NCI-H2029 (cell line): ENCODE results near the gene LDLRAD2.
"Not testable (repeated sequence)": the region's sequence is repeated elsewhere in the genome, so short reads cannot be mapped to it uniquely, and the experiment has no call there.

ENCODE experiments used
- DNase-seq: peaks from one replicate; lab custom pipeline; 2025; lab: John Stamatoyannopoulos, UW

The LDLRAD2 gene

GRCh38 chr1:21823980-21824702, 12.1 kb downstream of the LDLRAD2 start:
- no peak for DNase-seq

DNA sequence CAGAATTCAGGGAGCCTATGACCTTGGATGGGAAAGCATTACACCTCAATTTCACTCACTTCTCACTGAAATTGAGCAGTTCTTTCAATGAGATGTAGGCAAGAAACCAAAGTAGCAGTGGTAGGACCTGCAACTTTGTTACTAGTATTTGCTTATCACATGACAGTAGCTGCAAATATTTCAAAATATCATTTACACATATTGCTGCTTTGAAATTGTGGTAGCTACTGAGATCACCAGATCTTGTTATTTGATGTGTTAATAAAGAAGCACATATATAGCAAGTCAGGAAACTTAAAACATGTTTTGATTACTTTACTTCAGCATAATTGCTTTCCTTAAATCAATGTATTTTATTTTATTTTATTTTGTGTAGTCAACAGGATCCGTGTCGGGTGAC, 12.9 kb downstream of the LDLRAD2 start:
- DNase-seq = no peak

- no peak for DNase-seq
Observed at GRCh38 chr1:21825393-21825792, 13.3 kb downstream of the LDLRAD2 start.

DNA sequence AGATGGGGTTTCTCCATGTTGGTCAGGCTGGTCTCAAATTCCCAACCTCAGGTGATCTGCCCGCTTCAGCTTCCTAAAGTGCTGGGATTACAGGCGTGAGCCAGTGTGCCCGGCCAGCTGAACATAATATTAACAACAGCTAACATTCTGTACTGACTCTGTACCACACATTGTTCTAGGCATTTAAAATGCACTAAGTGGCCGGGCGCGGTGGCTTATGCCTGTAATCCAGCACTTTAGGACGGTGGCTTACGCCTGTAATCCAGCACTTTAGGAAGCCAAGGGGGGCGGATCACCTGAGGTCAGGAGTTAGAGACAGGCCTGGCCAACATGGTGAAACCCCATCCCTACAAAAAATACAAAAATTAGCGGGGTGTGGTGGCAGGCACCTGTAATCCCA, 14.6 kb downstream of the LDLRAD2 start:
- not testable (repeated sequence) for DNase-seq

DNA sequence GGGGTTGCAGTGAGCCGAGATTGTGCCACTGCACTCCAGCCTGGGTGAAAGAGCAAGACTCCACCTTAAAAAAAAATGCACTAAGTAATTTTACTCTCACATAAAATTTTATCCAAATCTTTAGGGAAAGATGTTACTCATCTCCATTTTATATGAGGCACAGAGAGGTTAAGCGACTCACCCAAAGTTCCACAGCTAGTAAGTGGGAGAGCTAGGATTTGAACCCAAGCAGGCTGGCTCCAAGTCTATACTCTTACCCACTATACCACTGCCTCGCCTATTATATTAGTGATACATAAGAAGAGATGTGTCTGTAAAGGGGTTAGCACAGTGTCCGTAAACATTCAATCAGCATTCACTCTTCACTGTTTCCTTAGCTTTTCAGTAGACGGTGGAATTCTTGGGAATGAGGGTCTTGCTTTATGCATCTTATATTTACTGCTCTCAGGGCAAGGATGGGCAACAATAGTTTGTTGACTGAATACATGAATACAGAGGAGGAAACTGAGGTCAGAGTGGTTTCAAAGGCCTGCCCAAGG, 15.1 kb downstream of the LDLRAD2 start:
- no peak for DNase-seq

DNA sequence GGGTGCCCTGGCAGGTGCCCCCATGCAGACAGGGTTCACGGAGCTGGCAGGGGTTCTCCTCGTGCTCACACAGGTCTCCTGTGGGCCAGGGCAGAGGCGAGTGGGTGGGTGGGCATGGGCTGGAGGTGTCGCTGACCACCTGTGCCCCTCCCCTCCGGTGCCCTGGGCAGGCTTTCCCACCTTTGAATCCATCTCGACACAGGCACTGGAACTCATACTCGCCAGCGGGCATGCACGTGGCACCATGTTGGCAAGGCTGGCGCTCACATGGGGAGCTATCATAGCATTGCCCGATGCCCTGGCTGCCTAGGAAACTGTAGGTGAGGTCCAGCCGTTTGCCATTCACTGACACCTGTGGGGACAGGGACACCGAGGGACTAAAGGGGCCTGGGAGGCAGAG, 16.0 kb downstream of the LDLRAD2 start:
- DNase-seq = no peak

GRCh38 chr1:21828506-21829210, 16.6 kb downstream of the LDLRAD2 start:
- DNase-seq = no peak

GRCh38 chr1:21829294-21829693, 17.2 kb downstream of the LDLRAD2 start:
- DNase-seq = no peak

DNA sequence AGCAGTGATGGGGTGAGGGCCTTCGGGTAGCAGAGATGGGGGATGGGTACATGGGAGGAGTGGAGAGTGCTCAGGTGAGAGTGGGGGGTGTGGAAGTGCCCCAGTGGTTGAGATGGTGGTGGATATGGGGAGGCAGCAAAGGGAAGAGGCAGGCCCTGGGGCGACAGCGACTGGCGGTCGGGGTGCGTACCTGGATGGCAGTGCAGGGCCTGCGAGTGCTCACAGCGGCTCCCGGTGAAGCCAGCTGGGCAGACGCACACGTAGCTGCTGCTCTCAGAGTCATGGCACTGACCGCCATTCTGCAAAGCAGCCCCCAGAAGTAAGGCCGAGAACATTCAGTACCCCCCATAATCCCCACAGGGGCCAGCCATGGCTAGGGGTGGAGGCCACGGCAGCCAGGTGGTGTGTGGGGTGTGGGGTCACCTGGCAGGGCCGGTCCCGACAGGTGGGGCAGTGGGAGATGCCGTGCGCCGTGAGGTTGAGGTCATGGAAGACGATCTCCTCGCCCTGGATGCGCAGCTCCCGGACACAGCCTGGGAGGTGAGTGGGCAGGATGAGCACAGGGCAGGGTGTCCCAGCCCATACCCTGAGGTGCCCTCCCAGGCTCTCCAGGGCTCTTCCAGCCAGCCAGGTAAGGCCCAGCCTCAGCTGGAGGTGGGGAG, 18.9 kb downstream of the LDLRAD2 start:
- DNase-seq = no peak

DNA sequence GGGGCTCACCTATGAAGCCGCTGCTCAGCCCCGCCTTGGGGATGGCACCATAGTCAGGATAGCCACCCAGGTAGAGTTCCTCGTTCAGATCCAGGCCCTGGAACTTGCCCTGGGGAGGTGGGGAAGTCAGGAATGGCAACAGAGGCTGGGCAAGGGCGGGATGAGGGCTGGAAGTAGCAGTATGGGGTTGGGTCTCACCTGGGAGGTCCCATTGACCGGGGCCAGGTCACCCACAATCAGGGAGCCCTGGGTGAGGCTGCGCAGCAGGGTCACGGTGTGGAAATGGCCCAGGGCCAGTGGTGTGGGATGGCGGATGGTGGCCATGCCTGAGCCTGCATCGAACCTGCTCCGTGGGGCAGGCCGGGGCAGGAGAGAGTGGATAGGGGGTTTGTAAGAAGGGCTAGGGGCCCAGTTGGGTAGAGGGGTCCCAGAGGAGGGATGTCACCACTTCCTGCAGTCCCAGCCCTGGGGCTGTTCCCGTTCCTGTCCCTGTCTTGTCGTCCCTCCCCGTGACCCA, 19.4 kb downstream of the LDLRAD2 start:
- no peak for DNase-seq

DNA sequence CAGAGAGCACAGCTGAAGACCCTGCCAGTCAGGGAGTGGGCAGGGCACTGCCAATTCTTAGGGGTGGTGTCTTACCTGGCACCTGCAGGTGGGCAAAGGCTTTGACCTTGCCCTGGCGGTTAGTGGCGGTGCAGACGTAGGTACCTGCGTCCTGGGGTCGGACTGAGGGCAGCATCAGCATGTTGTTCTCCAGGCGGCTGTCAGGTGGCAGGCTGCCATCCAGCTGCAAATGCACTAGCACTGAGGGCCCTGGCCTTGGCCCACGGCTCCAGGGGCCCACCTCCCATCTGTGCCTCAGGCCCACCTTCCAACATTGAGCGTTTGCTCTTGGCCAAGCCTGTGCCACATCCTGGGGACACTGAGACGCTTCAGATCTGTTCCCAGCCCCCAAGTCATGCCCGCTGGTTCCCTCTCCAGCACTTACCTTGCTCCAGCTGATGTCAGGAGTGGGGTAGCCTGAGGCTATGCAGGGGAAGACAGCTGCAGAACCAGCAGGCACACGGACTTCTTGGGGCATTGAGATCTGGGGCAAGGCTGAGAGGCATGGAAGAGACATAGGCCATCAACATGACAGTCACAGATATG, 21.4 kb downstream of the LDLRAD2 start:
- DNase-seq = no peak

DNA sequence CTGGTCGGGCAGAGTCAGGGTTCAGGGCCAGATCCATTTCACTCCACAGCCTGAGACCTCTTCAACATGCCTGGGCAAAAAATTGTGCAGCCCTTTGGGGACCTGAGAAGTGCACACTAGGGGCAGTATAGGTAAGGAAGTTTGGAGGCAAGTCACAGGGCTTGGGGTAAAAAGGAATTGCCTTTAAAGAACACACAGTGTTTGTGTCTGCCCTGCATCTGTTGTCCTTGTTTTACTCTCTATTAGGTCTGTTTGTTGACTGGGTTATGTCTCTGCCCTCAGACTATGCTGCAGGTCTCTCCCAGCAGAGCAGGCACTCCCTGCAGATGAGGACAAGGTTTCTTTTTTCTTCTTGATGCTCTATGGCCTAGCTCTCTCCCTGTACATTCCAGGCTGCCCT, 22.0 kb downstream of the LDLRAD2 start:
- no peak for DNase-seq

DNA sequence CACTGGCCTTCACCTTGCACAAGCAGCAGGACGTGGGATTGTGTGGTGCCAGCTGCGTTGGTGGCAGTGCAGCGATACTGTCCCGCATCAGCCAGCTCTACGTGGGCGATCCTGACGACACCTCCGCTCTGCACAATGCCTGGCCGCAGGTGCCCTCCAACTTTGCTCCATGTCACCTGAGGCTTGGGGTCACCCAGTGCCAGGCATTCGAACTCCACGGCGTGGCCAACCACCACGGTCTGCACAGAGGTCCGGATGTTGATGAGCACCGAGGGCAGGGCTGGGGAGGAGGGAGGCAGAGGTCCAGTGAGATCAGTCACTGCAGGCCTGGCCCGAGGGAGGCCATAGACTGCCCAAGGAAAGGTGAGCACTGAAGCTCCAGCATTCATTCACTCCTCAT, 22.6 kb downstream of the LDLRAD2 start:
- no peak for DNase-seq

- no peak for DNase-seq
Observed at GRCh38 chr1:21836010-21836409, 23.9 kb downstream of the LDLRAD2 start.

DNA sequence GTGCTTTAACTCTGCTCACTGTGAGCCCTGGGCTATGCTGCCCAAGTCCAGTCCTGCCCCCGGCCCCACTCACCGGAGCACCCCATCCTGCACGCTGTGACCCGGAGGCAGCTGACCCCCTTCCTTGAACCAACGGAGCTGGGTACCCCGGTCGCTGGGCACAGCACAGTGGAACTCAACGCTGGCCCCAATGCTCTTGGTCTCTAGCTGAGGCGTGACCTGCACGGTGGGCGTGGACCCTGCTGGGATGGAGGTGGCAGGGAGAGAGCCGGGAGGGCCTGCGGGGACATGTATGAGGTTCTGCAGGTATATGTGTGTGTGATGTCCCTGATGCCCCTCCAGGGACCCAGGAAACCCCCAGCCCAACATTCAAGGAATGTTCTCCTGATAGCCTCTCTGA, 24.7 kb downstream of the LDLRAD2 start:
- DNase-seq = no peak

- DNase-seq = no peak
Observed at GRCh38 chr1:21837476-21837875, 25.4 kb downstream of the LDLRAD2 start.

DNA sequence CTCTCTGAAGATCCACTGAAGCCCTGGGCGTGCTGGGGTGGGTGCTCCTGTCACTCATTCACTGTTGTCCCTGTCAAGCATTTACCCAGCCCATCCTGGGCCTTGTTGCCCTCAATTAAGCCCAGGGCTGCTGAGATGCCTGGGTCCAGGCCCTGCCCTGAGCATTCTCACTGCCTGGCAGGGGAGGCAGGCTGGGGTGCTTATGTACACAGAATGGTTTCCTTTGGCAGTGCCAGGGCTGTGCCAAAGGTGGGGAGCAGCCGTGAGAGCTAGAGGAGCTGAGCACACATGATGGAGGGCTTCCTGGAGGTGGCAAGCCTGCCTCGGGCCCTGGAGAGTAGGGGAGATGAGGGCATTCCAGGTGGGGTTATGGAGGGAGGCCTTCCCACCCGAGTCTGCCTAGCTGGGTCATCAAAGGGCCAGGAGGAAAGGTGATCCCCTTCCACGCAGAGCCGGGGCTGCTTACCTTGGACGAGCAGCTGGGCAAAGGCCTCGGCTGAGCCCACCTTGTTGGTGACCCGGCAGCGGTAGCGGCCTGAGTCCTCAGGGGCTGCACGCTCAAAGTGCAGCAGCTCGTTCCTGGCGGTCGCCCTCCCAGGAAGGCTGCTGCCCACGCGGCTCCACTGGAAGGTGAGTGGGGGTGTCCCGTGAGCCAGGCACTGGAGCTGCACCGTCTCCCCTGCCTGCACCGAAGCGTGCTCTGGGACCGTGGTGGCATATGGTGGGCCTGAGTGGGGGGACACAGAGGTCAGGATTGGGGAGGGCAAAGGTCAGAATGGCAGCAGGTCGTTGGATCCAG, 26.5 kb downstream of the LDLRAD2 start:
- no peak for DNase-seq

- DNase-seq = no peak
Observed at GRCh38 chr1:21839337-21840037, 27.4 kb downstream of the LDLRAD2 start.

GRCh38 chr1:21840981-21841380, 28.9 kb downstream of the LDLRAD2 start:
- no peak for DNase-seq

GRCh38 chr1:21841852-21842466, 29.9 kb downstream of the LDLRAD2 start:
- DNase-seq = no peak
